Thoracic aorta (tissue), 2 donors: ENCODE results near the gene SESN2. TPM values are rescaled to one million over a fixed set of nuclear protein-coding genes. Genes with fewer than 3 reads are reported as not detected.

ENCODE experiments used
- ATAC-seq: fragments of 150-250 bp; one replicate; pipeline ENCODE4 v1.8.0; 2017; ENCODE audit warnings: low read depth; ENCODE audit not compliant: insufficient number of reproducible peaks, low FRiP score
- DNase-seq: peaks from one replicate; pipeline ENCODE4 v3.0.0-alpha.2; 2020; ENCODE audit warnings: low spot score
- H3K27ac ChIP-seq, 2 donors: fragments of 200-600 bp; sonication (generic); 1 replicate in 1 of 2; 2 replicates in 1 of 2; pipeline ENCODE4 v1.5.1; 2016; ENCODE audit warnings: mild to moderate bottlenecking in 2 of 2, moderate library complexity in 2 of 2
- H3K27me3 ChIP-seq: fragments of 200-600 bp; sonication (generic); replicated peaks from 2 replicates; pipeline ENCODE4 v1.6.0; 2016; ENCODE audit warnings: mild to moderate bottlenecking; ENCODE audit not compliant: insufficient read depth
- H3K36me3 ChIP-seq: fragments of 200-600 bp; sonication (generic); one replicate; pipeline ENCODE4 v1.5.1; 2016
- H3K4me1 ChIP-seq, 2 donors: fragments of 200-600 bp; sonication (generic); 1 replicate in 1 of 2; 2 replicates in 1 of 2; pipeline versions ENCODE4 v1.5.1 to v1.6.0; 2016; ENCODE audit warnings: low read depth in 2 of 2, mild to moderate bottlenecking in 1 of 2; ENCODE audit not compliant: control insufficient read depth in 1 of 2
- H3K4me3 ChIP-seq: fragments of 200-600 bp; sonication (generic); 2 replicates; pipeline ENCODE4 v1.5.1; 2016; ENCODE audit warnings: mild to moderate bottlenecking
- H3K9me3 ChIP-seq: fragments of 200-600 bp; sonication (generic); 2 replicates; pipeline ENCODE4 v1.5.1; 2016
- CTCF ChIP-seq: fragments of 200-600 bp; sonication (generic); IDR thresholded peaks from one replicate; pipeline ENCODE4 v1.5.1; 2019; ENCODE audit warnings: antibody characterized with exemption
- total RNA-seq, 2 donors: library from RNA; depleted of rRNA; stranded (reverse); fragments of >200 nt; gene quantifications; one replicate each; pipeline versions ENCODE4 v1.1.0 to v1.2.3, GENCODE V29; 2016

The SESN2 gene
- total RNA-seq, 2 donors from 2014 or later = 10.9 to 12.6 TPM

- no peak overlapping the region for H3K4me3 ChIP-seq
- no peak overlapping the region for H3K27ac ChIP-seq
- ATAC-seq (no peak), DNase-seq (no peak)
- H3K36me3 ChIP-seq = no peaks in the 10 kb centered on the region
- H3K9me3 ChIP-seq = no peaks in the 10 kb centered on the region
- H3K4me1 ChIP-seq = peaks cover 8 to 34% of the 10 kb centered on the region in 2 donors
- no peak for TF ChIP-seq CTCF
- no peaks in the 10 kb centered on the region for H3K27me3 ChIP-seq
Measured at GRCh38 chr1:28264897-28265296, 5.6 kb downstream of the SESN2 start.

- TF ChIP-seq CTCF = no peak
- DNase-seq (no peak), ATAC-seq (no peak)
- peaks cover 8 to 34% of the 10 kb centered on the region in 2 donors for H3K4me1 ChIP-seq
- H3K4me3 ChIP-seq = no peak overlapping the region
- H3K27ac ChIP-seq = no peak overlapping the region
- H3K27me3 ChIP-seq = no peaks in the 10 kb centered on the region
- H3K36me3 ChIP-seq = no peaks in the 10 kb centered on the region
- no peaks in the 10 kb centered on the region for H3K9me3 ChIP-seq
Measured at GRCh38 chr1:28265577-28265976, 6.3 kb downstream of the SESN2 start.

GRCh38 chr1:28266920-28267322 is 7.6 kb downstream of the SESN2 start:
- DNase-seq (no peak), ATAC-seq (no peak)
- Histone ChIP-seq H3K36me3 (no peaks in the 10 kb centered on the region), H3K27me3 (no peaks in the 10 kb centered on the region), H3K4me3 (no peak overlapping the region), H3K27ac (no peak overlapping the region), H3K4me1 (peaks cover 0 to 20% of the 10 kb centered on the region in 2 donors), H3K9me3 (no peaks in the 10 kb centered on the region)
- no peak for TF ChIP-seq CTCF

- H3K9me3 ChIP-seq = no peaks in the 10 kb centered on the region
- ATAC-seq = no peak
- peaks cover 0 to 16% of the 10 kb centered on the region in 2 donors for H3K4me1 ChIP-seq
- H3K27me3 ChIP-seq = no peaks in the 10 kb centered on the region
- peaks cover 2% of the 10 kb centered on the region for H3K36me3 ChIP-seq
- no peak for TF ChIP-seq CTCF
- H3K27ac ChIP-seq = no peak overlapping the region
- H3K4me3 ChIP-seq = no peak overlapping the region
- no peak for DNase-seq
Measured at GRCh38 chr1:28267633-28268032, 8.3 kb downstream of the SESN2 start.

GRCh38 chr1:28269529-28269928 is 10.2 kb downstream of the SESN2 start:
- no peak for TF ChIP-seq CTCF
- ATAC-seq (no peak), DNase-seq (no peak)
- no peak overlapping the region for H3K27ac ChIP-seq
- H3K4me3 ChIP-seq = no peak overlapping the region
- H3K36me3 ChIP-seq = peaks cover 15% of the 10 kb centered on the region
- no peaks in the 10 kb centered on the region for H3K27me3 ChIP-seq
- peaks cover 0 to 9% of the 10 kb centered on the region in 2 donors for H3K4me1 ChIP-seq
- H3K9me3 ChIP-seq = no peaks in the 10 kb centered on the region
